Superior temporal gyrus (tissue), 1 donor: Measurements from ENCODE around the gene PCDHGA11.
"Not testable (repeated sequence)": the region's sequence is repeated elsewhere in the genome, so short reads cannot be mapped to it uniquely, and the experiment has no call there.

Source experiments
- DNase-seq: peaks from one replicate; pipeline ENCODE4 v3.0.0-alpha.2; 2016; ENCODE audit errors: extremely low spot score

The PCDHGA11 gene

GRCh38 chr5:141420855-141421488 lies at the start of gene PCDHGA11:
PCDHGA11 (plus strand) TSS chr5:141421051; CDS start chr5:141421228, 177 bp downstream.
- DNase-seq: peak; percentile 16

- no peak for DNase-seq
These were observed 49.0 kb upstream of the PCDHGA11 start for GRCh38 chr5:141371572-141372475.

- no peak for DNase-seq
These were observed 47.1 kb upstream of the PCDHGA11 start, which contains the start of gene PCDHGA6 for GRCh38 chr5:141373673-141374317. PCDHGA6 (plus strand) TSS chr5:141373891; CDS start chr5:141374084, 193 bp downstream.

GRCh38 chr5:141374627-141375026 lies 46.2 kb upstream of the PCDHGA11 start:
- no peak for DNase-seq

- not testable (repeated sequence) for DNase-seq
These were observed 45.3 kb upstream of the PCDHGA11 start for GRCh38 chr5:141375444-141376155.

GRCh38 chr5:141382469-141383294 lies 38.2 kb upstream of the PCDHGA11 start, which contains the start of gene PCDHGA7:
PCDHGA7 (plus strand) TSS chr5:141382742; CDS start chr5:141382900, 158 bp downstream.
- DNase-seq: no peak

- no peak for DNase-seq
These were observed 37.5 kb upstream of the PCDHGA11 start for GRCh38 chr5:141383345-141383744.

- DNase-seq: no peak
These were observed 36.2 kb upstream of the PCDHGA11 start for GRCh38 chr5:141384471-141385267.

GRCh38 chr5:141387557-141388311 lies 33.1 kb upstream of the PCDHGA11 start, which contains the start of gene PCDHGB4:
PCDHGB4 (plus strand) TSS chr5:141387698; CDS start chr5:141387885, 187 bp downstream.
- not testable (repeated sequence) for DNase-seq

GRCh38 chr5:141388661-141389060 lies 32.2 kb upstream of the PCDHGA11 start:
- no peak for DNase-seq

- no peak for DNase-seq
These were observed 31.5 kb upstream of the PCDHGA11 start for GRCh38 chr5:141389153-141390042.

GRCh38 chr5:141392429-141393198 lies 28.2 kb upstream of the PCDHGA11 start, which contains the start of gene PCDHGA8:
PCDHGA8 (plus strand) TSS chr5:141392633; CDS start chr5:141392814, 181 bp downstream.
- no peak for DNase-seq

- DNase-seq: no peak
These were observed 27.6 kb upstream of the PCDHGA11 start for GRCh38 chr5:141393267-141393666.

- DNase-seq: not testable (repeated sequence)
These were observed 26.3 kb upstream of the PCDHGA11 start for GRCh38 chr5:141394401-141395187.

- peak; percentile 6 for DNase-seq
These were observed 22.9 kb upstream of the PCDHGA11 start, which contains the start of gene PCDHGB5 for GRCh38 chr5:141397756-141398551. PCDHGB5 (plus strand) TSS chr5:141397947; CDS start chr5:141398128, 181 bp downstream.
